Pancreas (tissue), 10 donors: ENCODE results near the gene CEP85L. TPM values are rescaled to one million over a fixed set of nuclear protein-coding genes. Genes with fewer than 3 reads are reported as not detected.

Experiments used
- ATAC-seq, 4 donors: fragments of 200-7000 bp; cut with Tn5 transposase; one replicate each; pipeline versions ENCODE4 v1.8.0 to v1.9.1; 2020; ENCODE audit warnings: mild to moderate bottlenecking in 4 of 4, moderate library complexity in 4 of 4
- DNase-seq, 6 donors: peaks; one replicate each; pipeline ENCODE4 v3.0.0-alpha.2; 2020
- FAIRE-seq: peaks from 2 replicates; lab custom pipeline; 2012; peaks lifted over from hg19 to GRCh38; lab: Jason Lieb, UNC
- H3K27ac ChIP-seq, 4 donors: fragments of 200-600 bp; sonication (generic); 1 replicate in 3 of 4; 2 replicates in 1 of 4; pipeline versions ENCODE4 v1.5.0 to v1.8.0; 2020
- H3K27me3 ChIP-seq, 4 donors: fragments of 200-600 bp; one replicate each; pipeline ENCODE4 v1.8.0; 2021
- H3K36me3 ChIP-seq, 3 donors: fragments of 200-600 bp; sonication (generic) in 1 of 3; one replicate each; pipeline versions ENCODE4 v1.5.0 to v1.8.0; 2020 to 2021
- H3K4me1 ChIP-seq, 3 donors: fragments of 200-600 bp; one replicate each; pipeline ENCODE4 v1.8.0; 2021
- H3K4me3 ChIP-seq, 4 donors: fragments of 200-600 bp; sonication (generic) in 2 of 4; one replicate each; pipeline versions ENCODE4 v1.5.0 to v1.8.0; 2020 to 2021
- H3K9me3 ChIP-seq, 4 donors: fragments of 200-600 bp; one replicate each; pipeline ENCODE4 v1.8.0; 2021
- whole genome bisulfite sequencing, 2 donors: extraction: QIAGEN DNeasy Blood & Tissue Kit; methylation state at CpG; one replicate each; pipeline ENCODE4 v1.1.7; 2013; 5-methylcytosine and 5-hydroxymethylcytosine counted together
- intact Hi-C, 3 donors: fragments of 100-400 bp; cut with DNase I; formaldehyde crosslinking; loops; one replicate each; pipeline versions ENCODE4 v1.11.1 to v1.14.2; 2022
- polyA plus RNA-seq, 2 donors: library from polyadenylated mRNA; stranded (reverse); fragments of 200-250 nt; gene quantifications; one replicate each; pipeline ENCODE4 v1.2.3, GENCODE V29; 2013
- total RNA-seq, 6 donors: library from RNA; stranded (reverse); fragmentation: NEBNext Ultra II Directional in 4 of 6; extraction: Animal tissue kit (Norgen Biotek cat#: 25700) in 4 of 6; gene quantifications; one replicate each; pipeline versions ENCODE4 v1.2.1 to v1.2.4, GENCODE V29; 2021 to 2023
- TF ChIP-seq, protein P1 (sequence below), 4 donors: fragments of 200-600 bp; sonication (generic) in 3 of 4; IDR thresholded peaks; one replicate each; pipeline versions ENCODE4 v1.5.0 to v1.8.0; 2021; ENCODE audit warnings: antibody characterized with exemption in 4 of 4
- donor health status: healthy with polysubstance abuse.
- donor health status: DM: no; HTN: no; CAD: no; lungs with moderate emphysema.
- donor health status: DM: no; HTN: no; CAD: no.
- donor health status: control.
- donor health status: control.
- donor health status: Bipolar disorder and iron deficiency.
- donor health status: DM: yes; HTN: yes; CAD: no.
- donor health status: DM: no; HTN: no; CAD: no.
- donor health status: DM: no; HTN: no; CAD: no.
- donor health status: DM: yes; HTN: yes; CAD: no.

The CEP85L gene
- total and polyA plus RNA-seq, 8 donors = 1.1 to 8.1 (median 6.1) TPM

DNA sequence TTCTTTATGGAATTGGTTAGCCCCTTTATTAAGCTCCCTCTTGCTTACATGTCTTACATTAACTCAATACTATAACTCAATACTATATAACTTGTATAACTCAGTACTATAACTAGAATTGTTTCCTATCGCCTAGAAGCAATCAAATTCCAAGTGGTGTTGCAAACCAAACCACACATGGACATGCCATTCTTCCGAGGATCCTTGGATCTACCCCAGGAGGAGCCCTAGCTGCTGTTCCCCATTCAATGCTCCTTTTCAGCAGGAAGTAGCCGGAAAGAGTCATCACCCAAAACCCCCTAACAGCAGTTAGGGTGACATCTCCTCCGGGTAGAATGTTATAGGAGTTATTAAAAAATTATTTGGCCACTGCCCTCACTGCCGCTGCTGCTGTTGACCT lies 62.8 kb downstream of the CEP85L start:
- Histone ChIP-seq H3K27ac (no peak overlapping the region), H3K36me3 (no peaks in the 10 kb centered on the region), H3K9me3 (no peaks in the 10 kb centered on the region), H3K4me1 (peaks cover 3 to 8% (median 5%) of the 10 kb centered on the region in 3 donors), H3K4me3 (no peak overlapping the region), H3K27me3 (no peaks in the 10 kb centered on the region)
- intact Hi-C loops = no loop called here
- DNase-seq (no peak), ATAC-seq (no peak), FAIRE-seq (no peak)
- TF ChIP-seq, protein P1, sequence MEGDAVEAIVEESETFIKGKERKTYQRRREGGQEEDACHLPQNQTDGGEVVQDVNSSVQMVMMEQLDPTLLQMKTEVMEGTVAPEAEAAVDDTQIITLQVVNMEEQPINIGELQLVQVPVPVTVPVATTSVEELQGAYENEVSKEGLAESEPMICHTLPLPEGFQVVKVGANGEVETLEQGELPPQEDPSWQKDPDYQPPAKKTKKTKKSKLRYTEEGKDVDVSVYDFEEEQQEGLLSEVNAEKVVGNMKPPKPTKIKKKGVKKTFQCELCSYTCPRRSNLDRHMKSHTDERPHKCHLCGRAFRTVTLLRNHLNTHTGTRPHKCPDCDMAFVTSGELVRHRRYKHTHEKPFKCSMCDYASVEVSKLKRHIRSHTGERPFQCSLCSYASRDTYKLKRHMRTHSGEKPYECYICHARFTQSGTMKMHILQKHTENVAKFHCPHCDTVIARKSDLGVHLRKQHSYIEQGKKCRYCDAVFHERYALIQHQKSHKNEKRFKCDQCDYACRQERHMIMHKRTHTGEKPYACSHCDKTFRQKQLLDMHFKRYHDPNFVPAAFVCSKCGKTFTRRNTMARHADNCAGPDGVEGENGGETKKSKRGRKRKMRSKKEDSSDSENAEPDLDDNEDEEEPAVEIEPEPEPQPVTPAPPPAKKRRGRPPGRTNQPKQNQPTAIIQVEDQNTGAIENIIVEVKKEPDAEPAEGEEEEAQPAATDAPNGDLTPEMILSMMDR (IDR thresholded peaks at IDR 0.05) = no peak
- WGBS, 2 donors = 93 to 97% methylated on average over 5 of the region's 5 CpGs

DNA sequence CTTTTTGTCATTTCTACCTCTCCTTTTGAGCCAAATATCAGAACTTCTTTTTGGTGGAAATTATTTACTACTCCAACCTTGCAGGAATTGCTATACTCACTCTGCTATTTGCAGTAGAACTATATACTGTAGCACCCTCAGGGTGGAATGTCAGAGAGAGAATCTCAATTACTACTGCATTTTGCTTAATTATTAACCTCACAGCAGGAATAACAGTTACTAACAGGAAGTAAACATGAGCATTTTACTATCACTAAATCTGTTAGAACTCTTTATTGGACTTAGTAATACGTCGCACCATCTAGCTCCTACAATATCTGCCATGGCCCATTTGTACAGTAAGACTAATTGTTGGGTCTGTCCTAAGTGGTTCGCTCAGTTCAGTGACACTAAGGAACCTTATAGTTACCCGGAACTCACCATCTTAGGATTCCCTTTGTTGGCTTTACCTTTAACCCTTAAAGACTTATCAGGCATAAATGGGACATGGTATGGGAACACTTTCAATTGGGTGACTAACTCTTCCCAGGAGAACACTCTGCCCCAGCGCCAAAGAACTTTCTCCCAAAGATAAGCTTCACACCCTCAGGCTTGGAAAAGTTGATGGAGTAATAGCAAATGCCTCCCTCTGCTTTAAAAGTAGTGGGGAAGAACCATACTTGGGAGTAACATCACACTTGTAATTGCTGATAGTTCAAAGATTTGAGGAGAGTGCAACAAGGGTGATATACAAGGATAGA lies 64.5 kb downstream of the CEP85L start:
- Histone ChIP-seq H3K9me3 (no peaks in the 10 kb centered on the region), H3K4me3 (no peak overlapping the region), H3K27me3 (no peaks in the 10 kb centered on the region), H3K27ac (no peak overlapping the region), H3K4me1 (peaks cover 3 to 14% (median 5%) of the 10 kb centered on the region in 3 donors), H3K36me3 (no peaks in the 10 kb centered on the region)
- intact Hi-C loops = no loop called here
- TF ChIP-seq, protein P1 (IDR thresholded peaks at IDR 0.05) = no peak
- ATAC-seq = peak; percentile 53 to 65 (median 58)
- DNase-seq = no peak
- 41 to 51% methylated on average over 5 of the region's 5 CpGs for WGBS, 2 donors
- FAIRE-seq = no peak

DNA sequence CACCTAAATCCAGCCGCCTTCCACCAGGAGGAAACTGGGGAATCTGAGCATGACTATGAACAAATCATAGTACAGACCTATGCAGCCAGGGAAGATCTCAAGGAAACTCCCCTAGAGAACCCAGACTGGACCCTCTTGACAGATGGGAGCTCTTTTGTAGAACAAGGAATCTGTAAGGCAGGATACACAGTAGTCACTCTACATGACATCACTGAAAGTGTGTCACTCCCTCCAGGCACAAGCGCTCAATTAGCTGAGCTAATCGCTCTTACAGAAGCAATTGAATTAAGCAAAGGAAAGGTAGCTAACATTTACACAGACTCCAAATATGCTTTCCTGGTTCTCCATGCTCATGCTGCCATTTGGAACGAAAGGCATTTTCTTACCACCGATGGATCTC lies 66.5 kb downstream of the CEP85L start:
- no peak overlapping the region for H3K4me3 ChIP-seq
- H3K36me3 ChIP-seq = no peaks in the 10 kb centered on the region
- TF ChIP-seq, protein P1 (IDR thresholded peaks at IDR 0.05) = no peak
- ATAC-seq (no peak), DNase-seq (no peak), FAIRE-seq (no peak)
- no peaks in the 10 kb centered on the region for H3K9me3 ChIP-seq
- H3K27me3 ChIP-seq = no peaks in the 10 kb centered on the region
- WGBS, 2 donors = 94 to 96% methylated on average over 5 of the region's 5 CpGs
- H3K27ac ChIP-seq = no peak overlapping the region
- intact Hi-C loops = no loop called here
- H3K4me1 ChIP-seq = peaks cover 5 to 15% (median 9%) of the 10 kb centered on the region in 3 donors

DNA sequence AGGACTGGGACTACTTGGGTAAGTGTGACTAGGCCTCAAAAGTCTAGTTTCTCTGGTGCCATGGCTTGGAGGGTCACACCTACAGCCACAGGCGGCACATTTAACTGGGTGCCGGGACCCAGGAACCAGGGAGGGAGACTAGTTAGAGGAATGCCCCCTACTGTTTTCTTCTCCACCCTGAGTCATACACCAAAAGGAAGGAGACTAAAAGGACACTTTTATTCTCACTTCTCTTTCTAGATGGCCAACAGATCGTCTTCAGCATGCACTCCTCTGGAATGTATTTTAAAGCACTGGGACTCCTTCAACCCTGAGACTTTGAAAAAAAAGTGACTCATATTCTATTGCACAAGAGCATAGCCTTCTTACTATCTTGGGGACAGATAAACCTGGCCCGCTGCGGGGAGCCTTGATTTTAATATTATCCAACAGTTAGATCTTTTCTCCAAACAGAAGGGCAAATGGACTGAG lies 69.9 kb downstream of the CEP85L start:
- H3K4me3 ChIP-seq = no peak overlapping the region
- H3K4me1 ChIP-seq = peaks cover 0 to 7% (median 7%) of the 10 kb centered on the region in 3 donors
- peak; percentile 80 to 90 (median 82) for ATAC-seq
- intact Hi-C loops = no loop called here
- no peaks in the 10 kb centered on the region for H3K36me3 ChIP-seq
- TF ChIP-seq, protein P1 (IDR thresholded peaks at IDR 0.05) = no peak
- H3K27me3 ChIP-seq = no peaks in the 10 kb centered on the region
- no peaks in the 10 kb centered on the region for H3K9me3 ChIP-seq
- FAIRE-seq = no peak
- no peak overlapping the region for H3K27ac ChIP-seq
- WGBS, 2 donors = 60 to 67% methylated on average over 5 of the region's 5 CpGs
- peak in 1 of 6 donors; percentile 15 for DNase-seq
